Natural killer cell (primary cell): ENCODE measurements around the gene DAPK1. TPM values are rescaled to one million over a fixed set of nuclear protein-coding genes. Genes with fewer than 3 reads are reported as not detected.

Source experiments
- ATAC-seq, 3 donors: fragments of 150-1000 bp in 2 of 3; fragments of 200-7000 bp in 1 of 3; cut with Tn5 transposase; 1 replicate in 1 of 3; 2 replicates in 2 of 3; pipeline ENCODE4 v1.10.0; 2021; ENCODE audit warnings: mild to moderate bottlenecking in 2 of 3, moderate library complexity in 2 of 3
- DNase-seq, 2 donors: peaks; one replicate each; pipeline versions ENCODE4 v3.0.0 to v3.0.0-alpha.2; 2013 to 2021; ENCODE audit warnings: mixed read lengths in 1 of 2
- H3K27ac ChIP-seq: one replicate; pipeline ENCODE4 v1.5.1; 2013; ENCODE audit warnings: mild to moderate bottlenecking, low read length
- H3K27me3 ChIP-seq: one replicate; pipeline ENCODE4 v1.6.1; 2013; ENCODE audit warnings: low read length; ENCODE audit not compliant: control insufficient read depth, insufficient read depth
- H3K36me3 ChIP-seq: one replicate; pipeline ENCODE4 v1.6.1; 2013; ENCODE audit warnings: low read length; ENCODE audit not compliant: control insufficient read depth, insufficient read depth
- H3K4me1 ChIP-seq: one replicate; pipeline ENCODE4 v1.6.1; 2013; ENCODE audit warnings: low read length; ENCODE audit not compliant: control insufficient read depth, insufficient read depth
- H3K4me3 ChIP-seq: one replicate; pipeline ENCODE4 v1.5.1; 2013; ENCODE audit warnings: low read length
- H3K9me3 ChIP-seq: one replicate; pipeline ENCODE4 v1.6.1; 2013; ENCODE audit warnings: low read length; ENCODE audit not compliant: control insufficient read depth, insufficient read depth
- H3K27ac Mint-ChIP-seq, 2 donors: one replicate each; pipeline ENCODE4 v1.8.0; 2022; ENCODE audit warnings: mild to moderate bottlenecking in 2 of 2, mixed read lengths in 2 of 2, moderate library complexity in 1 of 2
- H3K27me3 Mint-ChIP-seq, 2 donors: one replicate each; pipeline ENCODE4 v1.8.0; 2022; ENCODE audit warnings: low read depth in 2 of 2, mixed read lengths in 2 of 2
- H3K36me3 Mint-ChIP-seq: one replicate; pipeline ENCODE4 v1.8.0; 2022; ENCODE audit warnings: mixed read lengths
- H3K4me1 Mint-ChIP-seq, 2 donors: one replicate each; pipeline ENCODE4 v1.8.0; 2022; ENCODE audit warnings: mixed read lengths in 2 of 2
- H3K4me3 Mint-ChIP-seq: one replicate; pipeline ENCODE4 v1.8.0; 2022; ENCODE audit warnings: mild to moderate bottlenecking, moderate library complexity, mixed read lengths
- H3K9me3 Mint-ChIP-seq, 2 donors: one replicate each; pipeline ENCODE4 v1.8.0; 2022; ENCODE audit warnings: mixed read lengths in 2 of 2
- CTCF ChIP-seq: fragments of 200-600 bp; IDR thresholded peaks from one replicate; pipeline ENCODE4 v1.8.0; 2022; ENCODE audit warnings: antibody characterized with exemption
- WGBS: methylation state at CpG from one replicate; pipeline ENCODE4 v1.1.7; 2013; ENCODE audit warnings: missing lambda C conversion rate; ENCODE audit not compliant: insufficient coverage; 5-methylcytosine and 5-hydroxymethylcytosine counted together
- intact Hi-C: fragments of 100-400 bp; cut with micrococcal nuclease; formaldehyde crosslinking; loops from one replicate; pipeline ENCODE4 v1.14.2; 2022
- total RNA-seq, 4 donors: library from RNA; stranded (reverse); fragments of 120-200 nt in 1 of 4; gene quantifications; one replicate each; pipeline versions ENCODE4 v1.2.3 to v1.2.4, GENCODE V29; 2013 to 2022

The DAPK1 gene
- total RNA-seq, 3 donors from 2014 or later (not counting 1 experiment from before 2014, with no cell fraction given): 12.2 to 26.5 (median 22.7) TPM

GRCh38 chr9:87467187-87467586, 30.5 kb upstream of the DAPK1 start:
- DNase-seq (no peak), ATAC-seq (no peak)
- intact Hi-C loops: no loop called here
- no peaks in the 10 kb centered on the region for H3K4me1 ChIP-seq
- Mint-ChIP-seq H3K27me3 (no peaks in the 10 kb centered on the region), H3K9me3 (no peaks in the 10 kb centered on the region), H3K27ac (no peak overlapping the region), H3K36me3 (no peaks in the 10 kb centered on the region), H3K4me1 (peaks cover 5 to 13% of the 10 kb centered on the region in 2 donors), H3K4me3 (no peak overlapping the region)
- H3K4me3 ChIP-seq: no peak overlapping the region
- TF ChIP-seq CTCF: no peak
- H3K27me3 ChIP-seq: no peaks in the 10 kb centered on the region
- no peaks in the 10 kb centered on the region for H3K36me3 ChIP-seq
- WGBS: 93% methylated on average over 6 of the region's 6 CpGs
- no peaks in the 10 kb centered on the region for H3K9me3 ChIP-seq
- H3K27ac ChIP-seq: no peak overlapping the region

DNA sequence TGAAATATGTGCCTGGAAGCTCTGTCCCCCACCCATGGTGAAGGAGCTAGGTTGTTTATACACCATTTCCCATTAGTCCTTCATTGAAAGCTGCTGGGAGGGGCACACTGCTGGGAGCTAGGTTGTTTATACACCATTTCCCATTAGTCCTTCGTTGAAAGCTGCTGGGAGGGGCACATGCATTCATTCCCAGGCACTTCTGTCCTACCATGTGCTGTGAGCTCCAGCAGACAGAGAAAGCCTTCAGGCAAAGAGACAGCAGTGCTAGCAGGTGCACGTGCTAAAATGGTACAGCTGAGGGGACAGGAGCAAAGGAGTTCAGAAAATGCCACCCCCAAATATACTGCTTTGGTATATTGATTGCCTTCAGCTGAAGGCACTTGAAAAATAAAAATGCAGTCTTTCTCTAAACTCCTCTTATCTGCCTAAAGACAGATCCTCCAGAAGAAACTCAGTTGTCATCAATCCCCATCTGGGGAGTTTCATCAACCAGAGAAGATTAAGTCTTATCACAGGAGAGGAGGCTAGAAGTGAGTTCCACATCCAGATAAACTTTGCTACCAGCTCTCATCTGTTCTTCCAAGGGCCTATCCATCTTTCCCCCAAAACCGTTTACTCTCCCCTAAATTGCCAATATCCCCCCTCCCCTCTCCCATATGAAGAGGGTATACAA, 27.7 kb upstream of the DAPK1 start:
- H3K36me3 Mint-ChIP-seq: no peaks in the 10 kb centered on the region
- Histone ChIP-seq H3K4me3 (no peak overlapping the region), H3K27ac (no peak overlapping the region), H3K4me1 (no peaks in the 10 kb centered on the region), H3K27me3 (no peaks in the 10 kb centered on the region), H3K36me3 (no peaks in the 10 kb centered on the region), H3K9me3 (no peaks in the 10 kb centered on the region)
- WGBS: 86% methylated on average over 3 of the region's 3 CpGs
- H3K4me1 Mint-ChIP-seq: peaks cover under 1 to 2% of the 10 kb centered on the region in 2 donors
- DNase-seq (no peak), ATAC-seq (no peak)
- no peak for TF ChIP-seq CTCF
- H3K27ac Mint-ChIP-seq: no peak overlapping the region
- intact Hi-C loops: no loop called here
- H3K4me3 Mint-ChIP-seq: no peak overlapping the region
- H3K27me3 Mint-ChIP-seq: no peaks in the 10 kb centered on the region
- H3K9me3 Mint-ChIP-seq: no peaks in the 10 kb centered on the region

- no peaks in the 10 kb centered on the region for H3K9me3 Mint-ChIP-seq
- no peaks in the 10 kb centered on the region for H3K36me3 Mint-ChIP-seq
- no peak for TF ChIP-seq CTCF
- H3K27ac ChIP-seq: no peak overlapping the region
- WGBS: 97% methylated on average over 2 of the region's 2 CpGs
- intact Hi-C loops: no loop called here
- H3K4me1 Mint-ChIP-seq: no peaks in the 10 kb centered on the region
- no peaks in the 10 kb centered on the region for H3K27me3 ChIP-seq
- H3K27ac Mint-ChIP-seq: no peak overlapping the region
- H3K4me3 Mint-ChIP-seq: no peak overlapping the region
- H3K9me3 ChIP-seq: no peaks in the 10 kb centered on the region
- H3K36me3 ChIP-seq: no peaks in the 10 kb centered on the region
- H3K27me3 Mint-ChIP-seq: no peaks in the 10 kb centered on the region
- ATAC-seq: no peak
- no peaks in the 10 kb centered on the region for H3K4me1 ChIP-seq
- H3K4me3 ChIP-seq: no peak overlapping the region
- DNase-seq: no peak
These were observed 25.9 kb upstream of the DAPK1 start for GRCh38 chr9:87471746-87472145.

DNA sequence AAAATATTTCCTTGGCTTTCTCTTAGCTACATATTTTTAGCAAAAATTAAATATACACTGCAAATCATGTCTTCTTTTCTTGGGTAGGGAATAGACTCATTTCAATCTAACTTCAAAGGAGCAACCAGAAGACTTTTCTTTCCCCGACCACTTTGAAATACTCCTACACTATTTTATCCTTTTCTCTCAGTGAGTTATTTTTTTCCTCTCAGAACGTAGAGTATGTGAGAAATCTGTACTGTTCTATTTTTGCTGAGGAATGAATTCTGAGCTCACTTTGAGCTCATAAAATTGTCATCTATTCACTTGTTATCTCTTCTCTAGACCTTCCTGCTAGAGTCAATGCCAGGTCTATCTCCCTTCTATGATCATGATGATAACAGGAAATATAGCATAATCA, 22.2 kb upstream of the DAPK1 start:
- WGBS: no CpG with 5 or more reads among the region's 2 CpGs
- no peaks in the 10 kb centered on the region for H3K27me3 ChIP-seq
- no peak overlapping the region for H3K27ac ChIP-seq
- TF ChIP-seq CTCF: no peak
- Mint-ChIP-seq H3K4me3 (no peak overlapping the region), H3K9me3 (no peaks in the 10 kb centered on the region), H3K27ac (no peak overlapping the region), H3K36me3 (no peaks in the 10 kb centered on the region), H3K27me3 (no peaks in the 10 kb centered on the region), H3K4me1 (no peaks in the 10 kb centered on the region)
- H3K4me3 ChIP-seq: no peak overlapping the region
- intact Hi-C loops: no loop called here
- no peak for DNase-seq
- no peaks in the 10 kb centered on the region for H3K9me3 ChIP-seq
- no peaks in the 10 kb centered on the region for H3K36me3 ChIP-seq
- no peak for ATAC-seq
- peaks cover 6% of the 10 kb centered on the region for H3K4me1 ChIP-seq
